Adrenal gland (tissue), 5 donors: ENCODE measurements around the gene RAB29.
A peak's percentile ranks its signal among the peaks of the same experiment; 100 is the strongest.

ENCODE experiments used
- CTCF ChIP-seq, 6 experiments: fragments of 450-650 bp in 4 of 6; fragments of 200-600 bp in 2 of 6; sonication (generic) in 1 of 6; IDR thresholded peaks; 1 replicate in 5 of 6; 2 replicates in 1 of 6; pipeline versions ENCODE4 v1.5.1 to v1.8.0; 2016 to 2021; ENCODE audit warnings: antibody characterized with exemption in 6 of 6, mild to moderate bottlenecking in 2 of 6, moderate library complexity in 1 of 6
- POLR2A ChIP-seq, 2 donors: fragments of 450-650 bp; IDR thresholded peaks; one replicate each; pipeline ENCODE4 v1.6.1; 2017; ENCODE audit warnings: antibody characterized with exemption in 2 of 2, mild to moderate bottlenecking in 2 of 2, moderate library complexity in 1 of 2
- donor health status: DM: no; HTN: no; CAD: no.

DNA sequence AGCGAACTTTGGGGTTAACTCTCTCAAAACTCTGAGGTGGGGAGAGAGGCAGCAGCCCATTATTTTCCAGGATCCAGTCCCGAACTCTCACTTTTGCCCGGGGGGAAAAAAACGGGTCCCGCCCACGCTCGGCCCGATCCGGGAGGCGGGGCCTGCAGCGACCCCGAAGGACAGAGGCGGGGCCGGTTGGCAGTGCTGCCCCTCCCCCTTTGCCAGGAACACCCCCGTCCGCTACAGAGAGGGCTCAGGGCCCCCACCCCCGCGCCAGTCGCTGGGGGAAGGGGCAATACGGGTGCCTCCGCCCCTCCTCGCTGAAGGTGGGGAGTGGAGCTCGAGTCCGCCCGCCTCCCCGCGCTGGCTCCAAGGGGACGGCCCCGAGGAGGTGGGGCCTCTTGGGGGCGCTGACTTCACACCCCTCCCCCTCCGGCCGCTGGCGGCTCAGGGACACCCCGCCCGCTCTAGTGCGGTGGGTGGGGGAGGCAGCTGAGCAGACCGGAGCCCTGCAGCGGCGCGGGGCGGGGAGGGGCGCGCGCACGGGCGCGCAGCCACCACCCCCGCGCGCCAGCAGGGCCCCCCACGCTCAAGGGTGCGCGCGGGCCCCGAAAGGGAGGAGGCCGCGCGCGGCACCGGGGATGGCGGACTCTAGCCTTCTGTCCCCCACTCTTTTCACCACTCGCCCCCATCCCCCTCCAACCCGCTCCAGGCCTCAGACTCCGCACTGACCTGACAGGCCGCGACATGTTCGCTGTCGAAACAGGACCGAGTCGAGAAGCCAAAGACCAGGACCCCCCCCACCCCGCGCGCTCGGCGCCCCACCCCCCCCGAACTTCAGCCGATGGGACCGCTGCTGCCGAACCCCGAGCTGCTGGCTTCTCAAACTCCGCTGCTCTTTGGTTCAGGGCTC lies 25.8 kb downstream of the RAB29 start:
- TF ChIP-seq CTCF (IDR thresholded peaks at IDR 0.05) (peak in 1 of 6 experiments; percentile 7), POLR2A (IDR thresholded peaks at IDR 0.05) (peak; percentile 26 to 90)
